Cardiac muscle cell (in vitro differentiated cells and primary cell): ENCODE results near the gene ADGRL3. TPM values are rescaled to one million over a fixed set of nuclear protein-coding genes. Genes with fewer than 3 reads are reported as not detected.

Experiments
- DNase-seq, 2 donors: peaks; one replicate each; pipeline versions ENCODE4 v3.0.0 to v3.0.0-alpha.2; 2010 to 2017; ENCODE audit warnings: low read depth in 1 of 2, low spot score in 1 of 2
- H3K27ac ChIP-seq: fragments of 200-600 bp; sonication (generic); 2 replicates; pipeline ENCODE4 v1.5.1; 2016
- H3K27me3 ChIP-seq: fragments of 200-600 bp; sonication (generic); 2 replicates; pipeline ENCODE4 v1.6.0; 2016; ENCODE audit warnings: control low read depth
- H3K36me3 ChIP-seq: fragments of 200-600 bp; sonication (generic); 2 replicates; pipeline ENCODE4 v1.5.1; 2016; ENCODE audit warnings: control low read depth
- H3K4me1 ChIP-seq: fragments of 200-600 bp; sonication (generic); 2 replicates; pipeline ENCODE4 v1.8.1; 2017; ENCODE audit warnings: low read depth, mild to moderate bottlenecking, mixed run types
- H3K4me3 ChIP-seq: fragments of 200-600 bp; sonication (generic); 2 replicates; pipeline ENCODE4 v1.5.1; 2016; ENCODE audit warnings: mild to moderate bottlenecking
- H3K9me3 ChIP-seq: fragments of 200-600 bp; sonication (generic); 2 replicates; pipeline ENCODE4 v1.5.1; 2017; ENCODE audit warnings: low read depth, mild to moderate bottlenecking, control low read depth
- CTCF ChIP-seq: IDR thresholded peaks from 2 replicates; pipeline ENCODE4 v1.5.1; 2012; ENCODE audit warnings: low read depth, mild to moderate bottlenecking, low read length
- polyA plus RNA-seq: library from polyadenylated mRNA; unstranded; fragments of >200 nt; fragmentation: Nextera tagmentation; extraction: Ambion mirVana; gene quantifications from 2 replicates; pipeline ENCODE4 v1.2.1, GENCODE V29; 2016
- total RNA-seq: library from RNA; depleted of rRNA; stranded (reverse); fragments of >200 nt; gene quantifications from 2 replicates; pipeline ENCODE4 v1.2.3, GENCODE V29; 2016

The ADGRL3 gene
- total RNA-seq: 4.8 and 8.0 TPM in 2 replicates
- polyA plus RNA-seq: 2.4 and 2.8 TPM in 2 replicates

DNA sequence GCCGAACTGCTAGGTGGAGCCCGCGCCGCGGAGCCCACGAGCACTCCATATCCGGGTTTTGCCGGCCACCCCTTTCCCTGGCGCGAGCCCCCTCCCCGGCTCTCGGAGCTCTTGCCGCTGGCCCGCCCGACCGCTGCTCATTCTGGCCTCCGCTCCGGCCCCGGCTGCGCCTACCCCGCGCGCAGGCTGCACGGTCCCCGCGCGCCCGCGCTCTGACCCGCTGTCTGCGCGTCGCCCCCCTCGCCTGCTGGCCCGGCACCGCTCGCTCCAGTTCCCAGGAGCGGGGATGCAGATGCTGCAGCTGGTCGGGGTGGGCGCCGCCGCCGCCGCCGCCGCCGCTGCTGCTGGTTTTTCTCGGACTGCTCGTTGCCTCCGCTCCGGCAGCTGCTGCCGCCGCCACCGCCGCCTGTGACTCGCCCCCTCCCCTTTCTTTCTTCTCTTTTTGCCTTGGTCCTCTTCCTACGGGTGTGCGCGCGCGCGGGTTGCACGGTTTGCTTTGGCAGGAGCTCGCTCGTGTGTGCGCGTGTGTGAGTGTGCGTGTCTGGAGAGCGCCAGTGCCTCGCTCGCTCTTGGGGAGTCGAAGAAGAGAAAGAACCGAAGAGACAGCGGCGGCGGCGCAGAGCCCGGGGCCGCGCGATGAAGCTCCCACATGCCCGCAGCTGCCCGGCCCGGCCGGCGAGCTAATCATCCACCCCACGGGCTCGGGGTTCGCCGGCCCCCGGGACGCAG, at the start of gene ADGRL3:
Gene ADGRL3 (plus strand): TSS at position 140 of the 729 bp plus-strand sequence.
- H3K4me3 ChIP-seq: peak within 1 kb of the TSS; percentile 59
- H3K9me3 ChIP-seq: no peaks in the 10 kb centered on the region
- no peak within 1 kb of the TSS for H3K27ac ChIP-seq
- H3K36me3 ChIP-seq: no peaks in the 10 kb centered on the region
- peak; percentile 55 to 78 for DNase-seq
- peaks cover 4% of the 10 kb centered on the region for H3K4me1 ChIP-seq
- H3K27me3 ChIP-seq: peaks cover 52% of the 10 kb centered on the region
- no peak for TF ChIP-seq CTCF

DNA sequence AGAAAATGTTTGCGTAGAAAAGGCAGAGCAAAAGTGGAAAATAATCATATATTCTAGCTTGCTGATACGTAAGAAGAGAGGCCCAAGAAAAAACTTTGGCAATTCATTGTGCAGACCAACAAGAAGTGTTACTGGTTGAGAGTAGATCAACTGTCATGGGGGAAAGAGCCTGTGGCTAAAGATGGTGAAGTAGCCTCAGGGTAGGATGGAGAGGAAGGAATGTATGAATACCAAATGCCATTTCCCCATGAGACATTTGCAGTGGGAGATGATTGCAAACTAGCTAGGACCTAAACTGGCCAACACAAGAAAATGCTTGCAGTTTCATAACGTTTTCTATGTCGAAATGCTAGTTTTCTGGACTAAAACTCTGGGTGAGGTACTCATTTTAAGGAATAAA, 47.7 kb upstream of the ADGRL3 start:
- DNase-seq: no peak
- TF ChIP-seq CTCF: no peak
- Histone ChIP-seq H3K27ac (no peak overlapping the region), H3K27me3 (no peaks in the 10 kb centered on the region), H3K9me3 (no peaks in the 10 kb centered on the region), H3K4me1 (no peaks in the 10 kb centered on the region), H3K36me3 (no peaks in the 10 kb centered on the region), H3K4me3 (no peak overlapping the region)

GRCh38 chr4:61160478-61160877, 39.6 kb upstream of the ADGRL3 start:
- H3K4me1 ChIP-seq: no peaks in the 10 kb centered on the region
- H3K4me3 ChIP-seq: no peak overlapping the region
- DNase-seq: no peak
- H3K27me3 ChIP-seq: no peaks in the 10 kb centered on the region
- H3K27ac ChIP-seq: no peak overlapping the region
- TF ChIP-seq CTCF: no peak
- no peaks in the 10 kb centered on the region for H3K9me3 ChIP-seq
- H3K36me3 ChIP-seq: no peaks in the 10 kb centered on the region

DNA sequence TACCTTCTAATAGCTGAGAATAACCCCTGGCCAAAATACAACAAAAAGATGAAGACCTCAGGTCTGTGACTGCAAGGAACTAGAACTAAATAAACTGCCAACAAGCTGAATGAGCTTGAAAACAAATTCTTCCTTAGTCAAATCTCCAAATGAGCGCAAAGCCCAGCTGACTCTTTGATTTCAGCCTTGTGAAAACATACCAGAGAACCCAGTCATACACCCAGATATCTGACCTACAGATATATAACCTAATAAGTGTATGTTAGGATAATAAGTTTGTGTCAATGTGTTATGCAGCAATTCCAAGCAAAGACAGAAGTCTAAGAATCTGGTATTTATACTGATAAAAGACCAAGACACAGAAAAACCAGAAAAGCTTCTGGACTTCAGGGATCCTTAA, 38.0 kb upstream of the ADGRL3 start:
- no peak overlapping the region for H3K4me3 ChIP-seq
- no peaks in the 10 kb centered on the region for H3K36me3 ChIP-seq
- TF ChIP-seq CTCF: no peak
- peak in 1 of 2 donors; percentile 32 for DNase-seq
- no peaks in the 10 kb centered on the region for H3K9me3 ChIP-seq
- no peak overlapping the region for H3K27ac ChIP-seq
- H3K4me1 ChIP-seq: no peaks in the 10 kb centered on the region
- no peaks in the 10 kb centered on the region for H3K27me3 ChIP-seq

DNA sequence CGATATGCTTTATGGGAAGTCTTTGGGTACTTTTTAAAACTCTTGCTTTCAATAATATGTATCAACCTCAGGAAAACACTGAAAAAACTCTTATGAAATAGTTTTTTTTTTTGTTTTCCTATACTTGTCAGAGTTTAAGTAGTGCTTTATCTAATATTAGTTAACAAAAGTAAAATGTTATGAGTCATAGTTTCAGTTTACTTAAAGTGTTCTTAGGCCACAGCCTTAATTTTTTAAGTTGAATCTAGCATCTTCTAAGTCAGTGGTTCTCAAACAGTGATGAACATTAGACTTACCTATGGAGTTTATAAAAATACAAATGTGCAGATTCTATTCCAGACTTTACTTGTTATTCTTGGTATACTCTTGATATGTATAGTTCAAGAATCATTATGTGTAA, 26.3 kb upstream of the ADGRL3 start:
- no peak for DNase-seq
- Histone ChIP-seq H3K27me3 (no peaks in the 10 kb centered on the region), H3K9me3 (no peaks in the 10 kb centered on the region), H3K27ac (no peak overlapping the region), H3K4me3 (no peak overlapping the region), H3K4me1 (no peaks in the 10 kb centered on the region), H3K36me3 (no peaks in the 10 kb centered on the region)
- TF ChIP-seq CTCF: no peak
